NK-92 (cell line): ENCODE data around the gene NFE2L3.

ENCODE experiments used
- DNase-seq: peaks from one replicate; lab custom pipeline; 2025; ENCODE audit not compliant: unreplicated experiment; lab: John Stamatoyannopoulos, UW

NFE2L3 gene

GRCh38 chr7:26198781-26199169 is 46.8 kb downstream of the NFE2L3 start:
- no peak for DNase-seq

GRCh38 chr7:26199301-26200037 is 47.5 kb downstream of the NFE2L3 start:
- DNase-seq: no peak

GRCh38 chr7:26200038-26200443 is 48.0 kb downstream of the NFE2L3 start:
- no peak for DNase-seq

- peak; percentile 94 for DNase-seq
These were observed 48.6 kb downstream of the NFE2L3 start, which contains the start of gene HNRNPA2B1 for GRCh38 chr7:26200444-26201246. Gene HNRNPA2B1, minus strand, starts transcription at chr7:26200746. Its CDS starts 169 bp downstream, at chr7:26200577.

- DNase-seq: peak; percentile 54
These were observed 49.4 kb downstream of the NFE2L3 start, which contains the start of gene CBX3 for GRCh38 chr7:26201247-26202018. Gene CBX3, plus strand, starts transcription at chr7:26201745. Its CDS starts 1,254 bp downstream, at chr7:26202999.

GRCh38 chr7:26202019-26202990 is 50.3 kb downstream of the NFE2L3 start:
- no peak for DNase-seq

GRCh38 chr7:26203016-26203415 is 51.0 kb downstream of the NFE2L3 start:
- DNase-seq: no peak

- no peak for DNase-seq
These were observed 56.0 kb downstream of the NFE2L3 start for GRCh38 chr7:26208040-26208439.

- DNase-seq: no peak
These were observed 61.1 kb downstream of the NFE2L3 start for GRCh38 chr7:26212921-26213718.

- DNase-seq: no peak
These were observed 62.0 kb downstream of the NFE2L3 start for GRCh38 chr7:26213807-26214515.

- DNase-seq: no peak
These were observed 64.1 kb downstream of the NFE2L3 start for GRCh38 chr7:26216049-26216448.

GRCh38 chr7:26224359-26224758 is 72.4 kb downstream of the NFE2L3 start:
- DNase-seq: no peak

GRCh38 chr7:26227987-26228386 is 76.0 kb downstream of the NFE2L3 start:
- no peak for DNase-seq

- DNase-seq: no peak
These were observed 82.0 kb downstream of the NFE2L3 start for GRCh38 chr7:26233902-26234511.
